CD14-positive monocyte (primary cell): Measurements from ENCODE around the gene TSHZ2. TPM values are rescaled to one million over a fixed set of nuclear protein-coding genes. Genes with fewer than 3 reads are reported as not detected.

Experiments
- DNase-seq, 3 donors: peaks; one replicate each; pipeline ENCODE4 v3.0.0-alpha.2; 2011 to 2022
- H2AFZ ChIP-seq: 2 replicates; pipeline ENCODE4 v1.6.0; 2012; ENCODE audit warnings: mild to moderate bottlenecking, low read depth, low read length, inconsistent platforms; ENCODE audit not compliant: insufficient read depth, poor library complexity, severe bottlenecking
- H3K27ac ChIP-seq, 2 donors: 1 replicate in 1 of 2; 2 replicates in 1 of 2; pipeline ENCODE4 v1.5.1; 2012 to 2013; ENCODE audit warnings: low read length in 2 of 2, control low read depth in 1 of 2, inconsistent platforms in 1 of 2, low read depth in 1 of 2, mild to moderate bottlenecking in 1 of 2
- H3K27me3 ChIP-seq, 2 donors: one replicate each; pipeline versions ENCODE4 v1.6.0 to v1.6.1; 2011 to 2013; ENCODE audit warnings: low read length in 2 of 2; ENCODE audit not compliant: control insufficient read depth in 2 of 2, insufficient read depth in 2 of 2
- H3K36me3 ChIP-seq, 2 donors: replicated peaks in 1 of 2; 1 replicate in 1 of 2; 2 replicates in 1 of 2; pipeline versions ENCODE4 v1.5.1 to v1.6.1; 2012 to 2013; ENCODE audit warnings: low read length in 2 of 2, control low read depth in 1 of 2, inconsistent platforms in 1 of 2, mild to moderate bottlenecking in 1 of 2; ENCODE audit not compliant: insufficient read depth in 2 of 2, control insufficient read depth in 1 of 2
- H3K4me1 ChIP-seq, 2 donors: 1 replicate in 1 of 2; 2 replicates in 1 of 2; pipeline versions ENCODE4 v1.5.1 to v1.6.1; 2012 to 2013; ENCODE audit warnings: low read length in 2 of 2, control low read depth in 1 of 2, inconsistent platforms in 1 of 2, mild to moderate bottlenecking in 1 of 2, moderate library complexity in 1 of 2; ENCODE audit not compliant: insufficient read depth in 2 of 2, control insufficient read depth in 1 of 2
- H3K4me2 ChIP-seq: replicated peaks from 2 replicates; pipeline ENCODE3; 2012; ENCODE audit warnings: low read length, moderate library complexity, mild to moderate bottlenecking; ENCODE audit not compliant: poor library complexity, severe bottlenecking; ENCODE audit errors: extremely low read depth
- H3K4me3 ChIP-seq, 3 experiments: fragments of 200-600 bp in 1 of 3; sonication (generic) in 1 of 3; replicated peaks in 1 of 3; 1 replicate in 2 of 3; 2 replicates in 1 of 3; pipeline ENCODE4 v1.5.1; 2011 to 2013; ENCODE audit warnings: low read length in 3 of 3, mild to moderate bottlenecking in 3 of 3, control low read depth in 2 of 3, low read depth in 2 of 3, inconsistent platforms in 1 of 3, moderate library complexity in 1 of 3
- H3K79me2 ChIP-seq: 2 replicates; pipeline ENCODE4 v1.6.0; 2012; ENCODE audit warnings: mild to moderate bottlenecking, control low read depth, inconsistent platforms, low read length, moderate library complexity; ENCODE audit not compliant: insufficient read depth
- H3K9ac ChIP-seq: 2 replicates; pipeline ENCODE4 v1.6.0; 2017; ENCODE audit warnings: low read length, mild to moderate bottlenecking; ENCODE audit not compliant: insufficient read depth, poor library complexity, severe bottlenecking
- H3K9me3 ChIP-seq, 2 donors: replicated peaks in 1 of 2; 1 replicate in 1 of 2; 2 replicates in 1 of 2; pipeline versions ENCODE4 v1.5.1 to v1.6.1; 2012 to 2013; ENCODE audit warnings: low read length in 2 of 2, control low read depth in 1 of 2; ENCODE audit not compliant: control insufficient read depth in 1 of 2, insufficient read depth in 1 of 2
- H4K20me1 ChIP-seq: 2 replicates; pipeline ENCODE4 v1.6.0; 2012; ENCODE audit warnings: mild to moderate bottlenecking, low read length, control low read depth, moderate library complexity; ENCODE audit not compliant: insufficient read depth
- H3K27ac Mint-ChIP-seq, 7 donors: one replicate each; pipeline ENCODE4 v1.8.0; 2020; ENCODE audit warnings: mild to moderate bottlenecking in 7 of 7, mixed read lengths in 7 of 7, moderate library complexity in 6 of 7, inconsistent platforms in 2 of 7
- H3K27me3 Mint-ChIP-seq, 3 donors: one replicate each; pipeline ENCODE4 v1.8.0; 2021 to 2022; ENCODE audit warnings: low read depth in 3 of 3, mild to moderate bottlenecking in 3 of 3, mixed read lengths in 3 of 3, moderate library complexity in 3 of 3, inconsistent platforms in 1 of 3
- H3K36me3 Mint-ChIP-seq, 2 donors: one replicate each; pipeline ENCODE4 v1.8.0; 2020; ENCODE audit warnings: mixed read lengths in 2 of 2, inconsistent platforms in 1 of 2, mild to moderate bottlenecking in 1 of 2
- H3K4me1 Mint-ChIP-seq: one replicate; pipeline ENCODE4 v1.8.0; 2020; ENCODE audit warnings: mild to moderate bottlenecking, mixed read lengths
- H3K4me3 Mint-ChIP-seq, 2 donors: one replicate each; pipeline ENCODE4 v1.8.0; 2020; ENCODE audit warnings: mild to moderate bottlenecking in 2 of 2, mixed read lengths in 2 of 2, moderate library complexity in 1 of 2
- H3K9me3 Mint-ChIP-seq, 7 donors: one replicate each; pipeline ENCODE4 v1.8.0; 2020 to 2022; ENCODE audit warnings: mixed read lengths in 7 of 7, mild to moderate bottlenecking in 6 of 7, moderate library complexity in 6 of 7, inconsistent platforms in 2 of 7
- CTCF ChIP-seq: fragments of 200-600 bp; IDR thresholded peaks from one replicate; pipeline ENCODE4 v1.8.0; 2022; ENCODE audit warnings: antibody characterized with exemption, mild to moderate bottlenecking
- WGBS: methylation state at CpG from one replicate; pipeline ENCODE4 v1.1.5; 2013; ENCODE audit warnings: missing lambda C conversion rate; ENCODE audit not compliant: insufficient coverage; 5-methylcytosine and 5-hydroxymethylcytosine counted together
- intact Hi-C, 2 donors: fragments of 100-400 bp; cut with micrococcal nuclease; formaldehyde crosslinking; loops; one replicate each; pipeline versions ENCODE4 v1.15.0 to v1.15.1; 2023
- polyA plus RNA-seq, 3 donors: library from polyadenylated mRNA; depleted of rRNA in 1 of 3; unstranded in 2 of 3; stranded (reverse) in 1 of 3; fragments of 300-500 nt in 2 of 3; fragments of >200 nt in 1 of 3; fragmentation: Illumina TruSeq in 2 of 3; gene quantifications; 1 replicate in 2 of 3; 2 replicates in 1 of 3; pipeline ENCODE4 v1.2.3, GENCODE V29; 2012 to 2021

Gene TSHZ2
- polyA plus RNA-seq, 3 donors: not detected

GRCh38 chr20:53247468-53248103 lies 275.4 kb downstream of the TSHZ2 start:
- 98% methylated on average over 7 of the region's 9 CpGs for WGBS
- no peak for DNase-seq

DNA sequence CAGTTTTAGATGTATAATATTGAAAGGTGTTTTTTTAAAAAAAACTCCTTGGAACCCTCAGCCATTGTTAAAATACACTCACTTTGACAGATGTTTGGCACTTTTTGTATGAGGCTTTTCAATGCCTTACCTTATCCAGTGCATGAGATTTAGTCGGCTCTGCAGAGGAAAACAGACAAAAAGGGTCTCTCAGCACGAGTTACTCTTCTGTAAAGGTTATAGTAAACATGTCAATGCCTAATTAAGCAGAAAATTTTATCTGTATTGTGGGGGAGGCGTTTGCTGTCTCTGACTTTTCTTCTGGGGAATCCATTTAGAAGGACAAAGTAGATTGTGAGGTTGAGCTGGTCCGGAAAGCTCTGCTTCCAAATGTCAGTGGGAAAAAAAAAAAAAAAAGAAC lies 278.3 kb downstream of the TSHZ2 start:
- no peaks in the 10 kb centered on the region for H3K4me1 Mint-ChIP-seq
- H3K27me3 ChIP-seq: no peaks in the 10 kb centered on the region
- H3K4me3 Mint-ChIP-seq: no peak overlapping the region
- no CpG with 5 or more reads among the region's 4 CpGs for WGBS
- H3K9me3 ChIP-seq: no peaks in the 10 kb centered on the region
- H3K4me1 ChIP-seq: no peaks in the 10 kb centered on the region
- peaks cover 0 to 4% (median 3%) of the 10 kb centered on the region in 3 donors for H3K27me3 Mint-ChIP-seq
- H3K9me3 Mint-ChIP-seq: peaks cover 0 to 9% (median 2%) of the 10 kb centered on the region in 7 donors
- H3K79me2 ChIP-seq: no peaks in the 10 kb centered on the region
- no peak overlapping the region for H3K27ac ChIP-seq
- no peak overlapping the region for H3K9ac ChIP-seq
- H3K36me3 Mint-ChIP-seq: no peaks in the 10 kb centered on the region
- no peak overlapping the region for H3K4me2 ChIP-seq
- H3K36me3 ChIP-seq: no peaks in the 10 kb centered on the region
- intact Hi-C loops: no loop called here
- H3K27ac Mint-ChIP-seq: no peak overlapping the region
- no peaks in the 10 kb centered on the region for H4K20me1 ChIP-seq
- H2AFZ ChIP-seq: no peak overlapping the region
- H3K4me3 ChIP-seq: no peak overlapping the region
- no peak for DNase-seq
- TF ChIP-seq CTCF: no peak

More at GRCh38 chr20:53247468-53248103, 275.4 kb downstream of the TSHZ2 start:
- no peaks in the 10 kb centered on the region for H3K4me1 ChIP-seq
- no peak overlapping the region for H3K27ac Mint-ChIP-seq
- H3K4me1 Mint-ChIP-seq: no peaks in the 10 kb centered on the region
- no peak for TF ChIP-seq CTCF
- peaks cover 0 to 8% (median 0%) of the 10 kb centered on the region in 7 donors for H3K9me3 Mint-ChIP-seq
- intact Hi-C loops: no loop called here
- H4K20me1 ChIP-seq: no peaks in the 10 kb centered on the region
- H3K4me2 ChIP-seq: no peak overlapping the region
- no peak overlapping the region for H3K9ac ChIP-seq
- H3K27me3 Mint-ChIP-seq: peaks cover 0 to 3% (median 2%) of the 10 kb centered on the region in 3 donors
- no peaks in the 10 kb centered on the region for H3K79me2 ChIP-seq
- no peaks in the 10 kb centered on the region for H3K36me3 ChIP-seq
- H3K36me3 Mint-ChIP-seq: no peaks in the 10 kb centered on the region
- no peak overlapping the region for H3K4me3 ChIP-seq
- H3K9me3 ChIP-seq: no peaks in the 10 kb centered on the region
- H3K4me3 Mint-ChIP-seq: no peak overlapping the region
- no peak overlapping the region for H3K27ac ChIP-seq
- no peak overlapping the region for H2AFZ ChIP-seq
- no peaks in the 10 kb centered on the region for H3K27me3 ChIP-seq
